ENCODE measurements around the gene PLXNA3.

PLXNA3 gene

GRCh38 chrX:154436374-154436982 lies 21.6 kb upstream of the PLXNA3 start:
- DNase-seq = no peak

- no peak for DNase-seq
Measured at GRCh38 chrX:154436983-154437752, 20.9 kb upstream of the PLXNA3 start, which contains the start of gene GDI1. Gene GDI1, plus strand, starts transcription at chrX:154437154. Its CDS starts 101 bp downstream, at chrX:154437255.

- DNase-seq = no peak
Measured at GRCh38 chrX:154437971-154438893, 19.8 kb upstream of the PLXNA3 start.

- no peak for DNase-seq
Measured at GRCh38 chrX:154439841-154440240, 18.2 kb upstream of the PLXNA3 start.

GRCh38 chrX:154440623-154441357 lies 17.3 kb upstream of the PLXNA3 start:
- DNase-seq = no peak

GRCh38 chrX:154441564-154441963 lies 16.5 kb upstream of the PLXNA3 start:
- DNase-seq = no peak

- no peak for DNase-seq
Measured at GRCh38 chrX:154441984-154442707, 15.9 kb upstream of the PLXNA3 start.

GRCh38 chrX:154443479-154443910 lies 14.6 kb upstream of the PLXNA3 start:
- DNase-seq = no peak

GRCh38 chrX:154443992-154444754 lies 13.9 kb upstream of the PLXNA3 start, which contains the start of gene FAM50A:
Gene FAM50A, plus strand, starts transcription at chrX:154444141. Its CDS starts 95 bp downstream, at chrX:154444236.
- DNase-seq = no peak

- no peak for DNase-seq
Measured at GRCh38 chrX:154444755-154445246, 13.3 kb upstream of the PLXNA3 start.

GRCh38 chrX:154445776-154446175 lies 12.3 kb upstream of the PLXNA3 start:
- no peak for DNase-seq

- DNase-seq = no peak
Measured at GRCh38 chrX:154446430-154446829, 11.7 kb upstream of the PLXNA3 start.

- DNase-seq = no peak
Measured at GRCh38 chrX:154448484-154448883, 9.6 kb upstream of the PLXNA3 start.

- DNase-seq = no peak
Measured at GRCh38 chrX:154449618-154450017, 8.5 kb upstream of the PLXNA3 start.

- no peak for DNase-seq
Measured at GRCh38 chrX:154450312-154450711, 7.8 kb upstream of the PLXNA3 start.

- no peak for DNase-seq
Measured at GRCh38 chrX:154452823-154453222, 5.3 kb upstream of the PLXNA3 start.

- DNase-seq = no peak
Measured at GRCh38 chrX:154457491-154458115, 478 bp upstream of the PLXNA3 start.

GRCh38 chrX:154458954-154459778 lies 1.1 kb downstream of the PLXNA3 start:
- no peak for DNase-seq

GRCh38 chrX:154459832-154460231 lies 1.8 kb downstream of the PLXNA3 start:
- DNase-seq = no peak

Measured in NCI-H187 treated with DMSO at 0.1 percent for 48 hours (cell line).